Activated T-helper 17 cell treated with anti-CD3 and anti-CD28 coated beads, Interleukin-2, amount 50 U/mL, for 72 hours (primary cell): ENCODE measurements around the gene UBL7. TPM values are rescaled to one million over a fixed set of nuclear protein-coding genes. Genes with fewer than 3 reads are reported as not detected.

ENCODE experiments used
- ATAC-seq: fragments of 150-1000 bp; cut with Tn5 transposase; replicated peaks from 2 replicates; pipeline ENCODE4 v1.10.0; 2021; ENCODE audit warnings: mild to moderate bottlenecking, moderate library complexity
- H3K27ac Mint-ChIP-seq: one replicate; pipeline ENCODE4 v1.8.0; 2022; ENCODE audit warnings: mixed read lengths
- H3K27me3 Mint-ChIP-seq: one replicate; pipeline ENCODE4 v1.8.0; 2022; ENCODE audit warnings: mixed read lengths
- H3K36me3 Mint-ChIP-seq: one replicate; pipeline ENCODE4 v1.8.0; 2022; ENCODE audit warnings: low read depth, mild to moderate bottlenecking, mixed read lengths
- H3K4me1 Mint-ChIP-seq: one replicate; pipeline ENCODE4 v1.8.0; 2022; ENCODE audit warnings: mixed read lengths
- H3K4me3 Mint-ChIP-seq: one replicate; pipeline ENCODE4 v1.8.0; 2022; ENCODE audit warnings: mild to moderate bottlenecking, mixed read lengths
- H3K9me3 Mint-ChIP-seq: one replicate; pipeline ENCODE4 v1.8.0; 2022; ENCODE audit warnings: mixed read lengths
- total RNA-seq, 2 donors: library from RNA; stranded (reverse); gene quantifications; one replicate each; pipeline ENCODE4 v1.2.3, GENCODE V29; 2022

Gene UBL7
- total RNA-seq, 2 donors from 2014 or later = 38.0 to 52.6 TPM

GRCh38 chr15:74417670-74418069 is 43.3 kb downstream of the UBL7 start:
- Mint-ChIP-seq H3K4me1 (peaks cover 7% of the 10 kb centered on the region), H3K27ac (no peak overlapping the region), H3K27me3 (no peaks in the 10 kb centered on the region), H3K9me3 (no peaks in the 10 kb centered on the region), H3K36me3 (peaks cover 90% of the 10 kb centered on the region), H3K4me3 (no peak overlapping the region)
- ATAC-seq = no peak

- peaks cover 95% of the 10 kb centered on the region for H3K36me3 Mint-ChIP-seq
- no peaks in the 10 kb centered on the region for H3K9me3 Mint-ChIP-seq
- ATAC-seq = no peak
- no peak overlapping the region for H3K27ac Mint-ChIP-seq
- H3K4me1 Mint-ChIP-seq = peaks cover 7% of the 10 kb centered on the region
- no peaks in the 10 kb centered on the region for H3K27me3 Mint-ChIP-seq
- no peak overlapping the region for H3K4me3 Mint-ChIP-seq
These were observed 43.7 kb downstream of the UBL7 start for GRCh38 chr15:74417225-74417624.

- ATAC-seq = peak; percentile 21
- Mint-ChIP-seq H3K4me3 (no peak overlapping the region), H3K36me3 (peaks cover 99% of the 10 kb centered on the region), H3K27ac (peak overlapping the region; percentile 56), H3K9me3 (no peaks in the 10 kb centered on the region), H3K27me3 (no peaks in the 10 kb centered on the region), H3K4me1 (peaks cover 7% of the 10 kb centered on the region)
These were observed 44.7 kb downstream of the UBL7 start for GRCh38 chr15:74415966-74416916.

GRCh38 chr15:74414603-74415338 is 46.2 kb downstream of the UBL7 start:
- Mint-ChIP-seq H3K4me1 (peaks cover 7% of the 10 kb centered on the region), H3K9me3 (no peaks in the 10 kb centered on the region), H3K4me3 (no peak overlapping the region), H3K36me3 (peaks cover 100% of the 10 kb centered on the region), H3K27ac (peak overlapping the region; percentile 23), H3K27me3 (no peaks in the 10 kb centered on the region)
- ATAC-seq = no peak

GRCh38 chr15:74414081-74414580 is 46.8 kb downstream of the UBL7 start:
- Mint-ChIP-seq H3K27me3 (no peaks in the 10 kb centered on the region), H3K27ac (peak overlapping the region; percentile 23), H3K4me1 (peaks cover 7% of the 10 kb centered on the region), H3K9me3 (no peaks in the 10 kb centered on the region), H3K4me3 (no peak overlapping the region), H3K36me3 (peaks cover 94% of the 10 kb centered on the region)
- no peak for ATAC-seq

- H3K4me3 Mint-ChIP-seq = no peak overlapping the region
- peaks cover 87% of the 10 kb centered on the region for H3K36me3 Mint-ChIP-seq
- H3K4me1 Mint-ChIP-seq = peaks cover 9% of the 10 kb centered on the region
- no peak for ATAC-seq
- H3K9me3 Mint-ChIP-seq = no peaks in the 10 kb centered on the region
- no peaks in the 10 kb centered on the region for H3K27me3 Mint-ChIP-seq
- peak overlapping the region; percentile 61 for H3K27ac Mint-ChIP-seq
These were observed 47.4 kb downstream of the UBL7 start for GRCh38 chr15:74413350-74414080.

GRCh38 chr15:74412159-74412558 is 48.8 kb downstream of the UBL7 start:
- H3K4me1 Mint-ChIP-seq = peaks cover 12% of the 10 kb centered on the region
- no peak overlapping the region for H3K27ac Mint-ChIP-seq
- no peaks in the 10 kb centered on the region for H3K9me3 Mint-ChIP-seq
- ATAC-seq = no peak
- peaks cover 74% of the 10 kb centered on the region for H3K36me3 Mint-ChIP-seq
- no peak overlapping the region for H3K4me3 Mint-ChIP-seq
- H3K27me3 Mint-ChIP-seq = no peaks in the 10 kb centered on the region

- Mint-ChIP-seq H3K27ac (no peak overlapping the region), H3K36me3 (peaks cover 69% of the 10 kb centered on the region), H3K27me3 (no peaks in the 10 kb centered on the region), H3K4me3 (no peak overlapping the region), H3K4me1 (peaks cover 12% of the 10 kb centered on the region), H3K9me3 (no peaks in the 10 kb centered on the region)
- ATAC-seq = no peak
These were observed 49.3 kb downstream of the UBL7 start for GRCh38 chr15:74411686-74412085.

GRCh38 chr15:74410502-74410901 is 50.5 kb downstream of the UBL7 start:
- H3K27me3 Mint-ChIP-seq = no peaks in the 10 kb centered on the region
- no peak overlapping the region for H3K4me3 Mint-ChIP-seq
- H3K9me3 Mint-ChIP-seq = no peaks in the 10 kb centered on the region
- peaks cover 5% of the 10 kb centered on the region for H3K4me1 Mint-ChIP-seq
- no peak for ATAC-seq
- no peak overlapping the region for H3K27ac Mint-ChIP-seq
- peaks cover 57% of the 10 kb centered on the region for H3K36me3 Mint-ChIP-seq

GRCh38 chr15:74409225-74409624 is 51.7 kb downstream of the UBL7 start:
- H3K4me1 Mint-ChIP-seq = peaks cover 6% of the 10 kb centered on the region
- ATAC-seq = no peak
- H3K9me3 Mint-ChIP-seq = no peaks in the 10 kb centered on the region
- H3K27ac Mint-ChIP-seq = no peak overlapping the region
- no peaks in the 10 kb centered on the region for H3K27me3 Mint-ChIP-seq
- no peak overlapping the region for H3K4me3 Mint-ChIP-seq
- H3K36me3 Mint-ChIP-seq = peaks cover 44% of the 10 kb centered on the region

- no peaks in the 10 kb centered on the region for H3K27me3 Mint-ChIP-seq
- H3K9me3 Mint-ChIP-seq = no peaks in the 10 kb centered on the region
- H3K27ac Mint-ChIP-seq = peak overlapping the region; percentile 7
- no peak for ATAC-seq
- H3K4me1 Mint-ChIP-seq = peaks cover 10% of the 10 kb centered on the region
- no peak overlapping the region for H3K4me3 Mint-ChIP-seq
- peaks cover 40% of the 10 kb centered on the region for H3K36me3 Mint-ChIP-seq
These were observed 52.1 kb downstream of the UBL7 start for GRCh38 chr15:74408815-74409214.

GRCh38 chr15:74408385-74408784 is 52.6 kb downstream of the UBL7 start:
- ATAC-seq = no peak

GRCh38 chr15:74406992-74407705 is 53.8 kb downstream of the UBL7 start:
- Mint-ChIP-seq H3K9me3 (no peaks in the 10 kb centered on the region), H3K36me3 (peaks cover 24% of the 10 kb centered on the region), H3K27me3 (no peaks in the 10 kb centered on the region), H3K4me3 (no peak overlapping the region), H3K4me1 (peaks cover 27% of the 10 kb centered on the region), H3K27ac (peak overlapping the region; percentile 7)
- no peak for ATAC-seq

More at GRCh38 chr15:74408385-74408784, 52.6 kb downstream of the UBL7 start:
- peak overlapping the region; percentile 7 for H3K27ac Mint-ChIP-seq
- no peaks in the 10 kb centered on the region for H3K9me3 Mint-ChIP-seq
- peaks cover 14% of the 10 kb centered on the region for H3K4me1 Mint-ChIP-seq
- peaks cover 36% of the 10 kb centered on the region for H3K36me3 Mint-ChIP-seq
- H3K4me3 Mint-ChIP-seq = no peak overlapping the region
- no peaks in the 10 kb centered on the region for H3K27me3 Mint-ChIP-seq

GRCh38 chr15:74406517-74406916 is 54.4 kb downstream of the UBL7 start:
- ATAC-seq = no peak
- H3K4me1 Mint-ChIP-seq = peaks cover 33% of the 10 kb centered on the region
- peak overlapping the region; percentile 7 for H3K27ac Mint-ChIP-seq
- no peak overlapping the region for H3K4me3 Mint-ChIP-seq
- no peaks in the 10 kb centered on the region for H3K27me3 Mint-ChIP-seq
- H3K36me3 Mint-ChIP-seq = peaks cover 17% of the 10 kb centered on the region
- H3K9me3 Mint-ChIP-seq = no peaks in the 10 kb centered on the region
